ENCODE results near the gene PTPRM. TPM values are rescaled to one million over a fixed set of nuclear protein-coding genes. Genes with fewer than 3 reads are reported as not detected.

PTPRM gene
- total RNA-seq, 1 donor from 2014 or later: 256 TPM

- DNase-seq (ENCODE audit: extremely low read depth, low read depth, low spot score): no peak
Observed at GRCh38 chr18:7749510-7749981, 182.4 kb downstream of the PTPRM start.

- no peak for DNase-seq (ENCODE audit: extremely low read depth, low read depth, low spot score)
Observed at GRCh38 chr18:7750095-7750663, 183.1 kb downstream of the PTPRM start.

GRCh38 chr18:7750966-7751365 is 183.8 kb downstream of the PTPRM start:
- DNase-seq (ENCODE audit: extremely low read depth, low read depth, low spot score): no peak

- DNase-seq (ENCODE audit: extremely low read depth, low read depth, low spot score): no peak
Observed at GRCh38 chr18:7754258-7754657, 187.1 kb downstream of the PTPRM start.

GRCh38 chr18:7754725-7755181 is 187.6 kb downstream of the PTPRM start:
- no peak for DNase-seq (ENCODE audit: extremely low read depth, low read depth, low spot score)

- DNase-seq (ENCODE audit: extremely low read depth, low read depth, low spot score): no peak
Observed at GRCh38 chr18:7755753-7756475, 188.8 kb downstream of the PTPRM start.

GRCh38 chr18:7757175-7757574 is 190.1 kb downstream of the PTPRM start:
- no peak for DNase-seq (ENCODE audit: extremely low read depth, low read depth, low spot score)

GRCh38 chr18:7758764-7759163 is 191.6 kb downstream of the PTPRM start:
- no peak for DNase-seq (ENCODE audit: extremely low read depth, low read depth, low spot score)

- DNase-seq (ENCODE audit: extremely low read depth, low read depth, low spot score): no peak
Observed at GRCh38 chr18:7760967-7761948, 194.1 kb downstream of the PTPRM start.

- DNase-seq (ENCODE audit: extremely low read depth, low read depth, low spot score): no peak
Observed at GRCh38 chr18:7764405-7764804, 197.3 kb downstream of the PTPRM start.

- DNase-seq (ENCODE audit: extremely low read depth, low read depth, low spot score): no peak
Observed at GRCh38 chr18:7766346-7766745, 199.2 kb downstream of the PTPRM start.

- no peak for DNase-seq (ENCODE audit: extremely low read depth, low read depth, low spot score)
Observed at GRCh38 chr18:7766817-7767216, 199.7 kb downstream of the PTPRM start.

- DNase-seq (ENCODE audit: extremely low read depth, low read depth, low spot score): no peak
Observed at GRCh38 chr18:7770908-7771307, 203.8 kb downstream of the PTPRM start.

- no peak for DNase-seq (ENCODE audit: extremely low read depth, low read depth, low spot score)
Observed at GRCh38 chr18:7772510-7772888, 205.4 kb downstream of the PTPRM start.

GRCh38 chr18:7772951-7773350 is 205.8 kb downstream of the PTPRM start:
- no peak for DNase-seq (ENCODE audit: extremely low read depth, low read depth, low spot score)

GRCh38 chr18:7775128-7775527 is 208.0 kb downstream of the PTPRM start:
- no peak for DNase-seq (ENCODE audit: extremely low read depth, low read depth, low spot score)

- no peak for DNase-seq (ENCODE audit: extremely low read depth, low read depth, low spot score)
Observed at GRCh38 chr18:7775843-7776242, 208.7 kb downstream of the PTPRM start.

- no peak for DNase-seq (ENCODE audit: extremely low read depth, low read depth, low spot score)
Observed at GRCh38 chr18:7778181-7778580, 211.1 kb downstream of the PTPRM start.

- DNase-seq (ENCODE audit: extremely low read depth, low read depth, low spot score): no peak
Observed at GRCh38 chr18:7779211-7779610, 212.1 kb downstream of the PTPRM start.

- no peak for DNase-seq (ENCODE audit: extremely low read depth, low read depth, low spot score)
Observed at GRCh38 chr18:7784171-7784570, 217.1 kb downstream of the PTPRM start.

- no peak for DNase-seq (ENCODE audit: extremely low read depth, low read depth, low spot score)
Observed at GRCh38 chr18:7786569-7786968, 219.5 kb downstream of the PTPRM start.

Data from glomerular endothelial cell (primary cell).